C4-2B (cell line): Measurements from ENCODE around the gene TNFSF12.

Experiments
- ZFX ChIP-seq: fragments of 450-650 bp; IDR thresholded peaks from 2 replicates; pipeline ENCODE4 v1.6.1; 2017
- TF ChIP-seq, protein P1 (sequence below): fragments of 450-650 bp; conservative IDR thresholded peaks from 2 replicates; pipeline ENCODE4 v1.5.1; 2017; ENCODE audit warnings: mild to moderate bottlenecking

DNA sequence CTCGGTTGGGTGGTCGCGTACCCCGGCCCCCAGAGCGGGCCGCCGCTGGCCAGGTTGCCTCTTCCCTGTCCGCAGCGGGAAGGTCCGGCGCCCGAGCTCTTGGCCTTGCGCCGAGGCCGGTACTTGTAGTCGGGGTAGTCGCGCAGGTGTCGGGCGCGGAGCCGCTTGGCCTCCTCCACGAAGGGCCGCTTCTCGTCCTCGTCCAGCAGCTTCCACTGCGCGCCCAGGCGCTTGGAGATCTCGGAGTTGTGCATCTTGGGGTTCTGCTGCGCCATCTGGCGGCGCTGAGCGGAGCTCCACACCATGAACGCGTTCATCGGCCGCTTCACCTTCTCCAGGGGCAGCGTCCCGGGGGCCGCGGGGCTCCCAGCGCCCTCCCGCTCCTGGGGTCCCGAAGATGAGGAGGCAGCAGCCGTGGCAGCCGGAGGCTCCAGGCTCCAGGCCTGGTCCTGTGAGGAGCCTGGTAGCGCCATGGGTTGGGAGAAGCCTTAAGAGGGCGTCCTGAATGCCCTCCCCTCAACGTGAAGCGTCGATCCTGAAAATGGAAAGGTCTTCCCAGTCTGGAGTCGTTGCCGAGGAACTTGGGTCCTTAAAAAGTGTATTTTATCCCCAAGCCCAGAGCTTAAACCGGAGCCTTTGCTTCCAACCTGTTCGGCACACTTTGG is 40.5 kb downstream of the TNFSF12 start:
- TF ChIP-seq, protein P1, sequence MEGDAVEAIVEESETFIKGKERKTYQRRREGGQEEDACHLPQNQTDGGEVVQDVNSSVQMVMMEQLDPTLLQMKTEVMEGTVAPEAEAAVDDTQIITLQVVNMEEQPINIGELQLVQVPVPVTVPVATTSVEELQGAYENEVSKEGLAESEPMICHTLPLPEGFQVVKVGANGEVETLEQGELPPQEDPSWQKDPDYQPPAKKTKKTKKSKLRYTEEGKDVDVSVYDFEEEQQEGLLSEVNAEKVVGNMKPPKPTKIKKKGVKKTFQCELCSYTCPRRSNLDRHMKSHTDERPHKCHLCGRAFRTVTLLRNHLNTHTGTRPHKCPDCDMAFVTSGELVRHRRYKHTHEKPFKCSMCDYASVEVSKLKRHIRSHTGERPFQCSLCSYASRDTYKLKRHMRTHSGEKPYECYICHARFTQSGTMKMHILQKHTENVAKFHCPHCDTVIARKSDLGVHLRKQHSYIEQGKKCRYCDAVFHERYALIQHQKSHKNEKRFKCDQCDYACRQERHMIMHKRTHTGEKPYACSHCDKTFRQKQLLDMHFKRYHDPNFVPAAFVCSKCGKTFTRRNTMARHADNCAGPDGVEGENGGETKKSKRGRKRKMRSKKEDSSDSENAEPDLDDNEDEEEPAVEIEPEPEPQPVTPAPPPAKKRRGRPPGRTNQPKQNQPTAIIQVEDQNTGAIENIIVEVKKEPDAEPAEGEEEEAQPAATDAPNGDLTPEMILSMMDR, result no peak
- no peak for TF ChIP-seq ZFX
